ENCODE data around the gene ADCY3. TPM values are rescaled to one million over a fixed set of nuclear protein-coding genes. Genes with fewer than 3 reads are reported as not detected.

The ADCY3 gene
- polyA plus RNA-seq, 3 donors = 2.5 to 9.3 (median 3.5) TPM

- Histone ChIP-seq H3K4me2 (replicated peaks; ENCODE audit: extremely low read depth, low read length, poor library complexity, severe bottlenecking) (no peak overlapping the region), H3K9me3 (replicated peaks in 1 of 2; ENCODE audit: control insufficient read depth in 1 of 2, insufficient read depth in 1 of 2, low read length in 2 of 2) (peaks cover 0 to 7% of the 10 kb centered on the region in 2 donors), H3K36me3 (replicated peaks in 1 of 2; ENCODE audit: control insufficient read depth in 1 of 2, insufficient read depth in 2 of 2, low read length in 2 of 2) (peaks cover 5 to 9% of the 10 kb centered on the region in 2 donors), H3K4me3 (replicated peaks in 1 of 3; ENCODE audit: low read depth in 2 of 3, low read length in 3 of 3) (no peak overlapping the region), H3K79me2 (ENCODE audit: insufficient read depth, low read length) (no peaks in the 10 kb centered on the region), H2AFZ (ENCODE audit: insufficient read depth, low read depth, low read length, poor library complexity, severe bottlenecking) (no peak overlapping the region), H3K27me3 (ENCODE audit: control insufficient read depth in 2 of 2, insufficient read depth in 2 of 2, low read length in 2 of 2) (no peaks in the 10 kb centered on the region), H4K20me1 (ENCODE audit: insufficient read depth, low read length) (no peaks in the 10 kb centered on the region), H3K27ac (ENCODE audit: low read depth in 1 of 2, low read length in 2 of 2) (no peak overlapping the region), H3K9ac (ENCODE audit: insufficient read depth, low read length, poor library complexity, severe bottlenecking) (peak overlapping the region; percentile 8), H3K4me1 (ENCODE audit: control insufficient read depth in 1 of 2, insufficient read depth in 2 of 2, low read length in 2 of 2) (no peaks in the 10 kb centered on the region)
- DNase-seq = no peak
- Mint-ChIP-seq H3K9me3 (peaks cover 0 to 6% (median 3%) of the 10 kb centered on the region in 7 donors), H3K36me3 (peaks cover 35 to 44% of the 10 kb centered on the region in 2 donors), H3K27me3 (ENCODE audit: low read depth in 3 of 3) (no peaks in the 10 kb centered on the region), H3K4me3 (no peak overlapping the region), H3K27ac (peak overlapping the region in 2 of 7 donors; percentile 10 to 57), H3K4me1 (no peaks in the 10 kb centered on the region)
- intact Hi-C loops (cut with micrococcal nuclease) = no loop called here
- WGBS (ENCODE audit: insufficient coverage) = 90% methylated on average over 22 of the region's 26 CpGs
- no peak for TF ChIP-seq CTCF (IDR thresholded peaks at IDR 0.05)
Measured at GRCh38 chr2:24840962-24841945, 78.8 kb downstream of the ADCY3 start.

DNA sequence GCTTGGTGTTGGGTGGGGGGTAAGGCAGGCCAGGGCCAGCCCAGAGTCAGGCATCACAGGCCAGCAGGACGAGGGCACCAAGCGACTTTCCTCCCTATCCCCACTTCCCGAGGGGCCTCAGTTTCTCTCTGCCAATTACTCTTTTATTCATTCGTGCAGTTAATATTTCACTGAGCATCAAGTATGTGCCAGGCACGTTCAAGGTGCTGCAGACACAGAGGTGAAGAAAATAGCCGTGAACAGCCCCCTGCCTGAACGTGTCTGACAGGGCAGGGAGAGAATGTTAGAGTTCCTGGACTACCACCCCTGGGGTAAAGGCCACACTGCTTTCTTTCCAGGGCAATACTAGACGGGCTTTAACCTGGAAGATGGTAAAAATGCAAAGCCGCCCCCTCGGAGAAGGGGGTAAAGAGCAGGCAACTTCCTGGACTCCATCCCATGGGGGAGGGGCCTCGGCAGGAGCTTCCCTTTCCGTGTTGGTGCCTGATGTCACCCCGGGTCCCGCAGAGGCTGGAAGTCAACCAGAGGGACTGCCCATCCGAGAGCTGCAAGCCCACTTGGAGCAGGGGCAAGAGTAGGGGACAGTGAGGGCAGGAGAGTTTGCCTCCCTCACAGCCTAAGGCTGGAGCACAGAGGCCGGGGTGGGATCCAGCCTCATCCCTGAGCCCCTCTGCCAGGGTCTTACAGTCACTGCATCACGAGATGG is 79.7 kb downstream of the ADCY3 start:
- Mint-ChIP-seq H3K4me1 (no peaks in the 10 kb centered on the region), H3K36me3 (peaks cover 43 to 50% of the 10 kb centered on the region in 2 donors), H3K4me3 (no peak overlapping the region), H3K9me3 (peaks cover 0 to 3% (median 0%) of the 10 kb centered on the region in 7 donors), H3K27ac (peak overlapping the region in 1 of 7 donors; percentile 57), H3K27me3 (ENCODE audit: low read depth in 3 of 3) (no peaks in the 10 kb centered on the region)
- no peak overlapping the region for H3K4me3 ChIP-seq (replicated peaks in 1 of 3; ENCODE audit: low read depth in 2 of 3, low read length in 3 of 3)
- 86% methylated on average over 14 of the region's 17 CpGs for WGBS (ENCODE audit: insufficient coverage)
- no peak for DNase-seq
- H3K27ac ChIP-seq (ENCODE audit: low read depth in 1 of 2, low read length in 2 of 2) = no peak overlapping the region
- no peaks in the 10 kb centered on the region for H3K79me2 ChIP-seq (ENCODE audit: insufficient read depth, low read length)
- H3K9me3 ChIP-seq (replicated peaks in 1 of 2; ENCODE audit: control insufficient read depth in 1 of 2, insufficient read depth in 1 of 2, low read length in 2 of 2) = no peaks in the 10 kb centered on the region
- H3K27me3 ChIP-seq (ENCODE audit: control insufficient read depth in 2 of 2, insufficient read depth in 2 of 2, low read length in 2 of 2) = no peaks in the 10 kb centered on the region
- no peaks in the 10 kb centered on the region for H4K20me1 ChIP-seq (ENCODE audit: insufficient read depth, low read length)
- no peak overlapping the region for H3K4me2 ChIP-seq (replicated peaks; ENCODE audit: extremely low read depth, low read length, poor library complexity, severe bottlenecking)
- no peak overlapping the region for H2AFZ ChIP-seq (ENCODE audit: insufficient read depth, low read depth, low read length, poor library complexity, severe bottlenecking)
- H3K4me1 ChIP-seq (ENCODE audit: control insufficient read depth in 1 of 2, insufficient read depth in 2 of 2, low read length in 2 of 2) = no peaks in the 10 kb centered on the region
- H3K36me3 ChIP-seq (replicated peaks in 1 of 2; ENCODE audit: control insufficient read depth in 1 of 2, insufficient read depth in 2 of 2, low read length in 2 of 2) = peaks cover 8 to 13% of the 10 kb centered on the region in 2 donors
- intact Hi-C loops (cut with micrococcal nuclease) = no loop called here
- H3K9ac ChIP-seq (ENCODE audit: insufficient read depth, low read length, poor library complexity, severe bottlenecking) = no peak overlapping the region
- TF ChIP-seq CTCF (IDR thresholded peaks at IDR 0.05) = no peak
